HFF-Myc (cell line): ENCODE results near the gene KY.

Experiments used
- DNase-seq: peaks from one replicate; pipeline ENCODE4 v3.0.0-alpha.2; 2011; ENCODE audit warnings: low read depth; ENCODE audit errors: extremely low read depth
- H3K4me3 ChIP-seq: replicated peaks from 2 replicates; pipeline ENCODE4 v1.5.1; 2011; ENCODE audit warnings: low read depth, mild to moderate bottlenecking, control low read depth, low read length
- TF ChIP-seq, protein P1 (sequence below): IDR thresholded peaks from 2 replicates; pipeline ENCODE4 v1.5.1; 2012; ENCODE audit warnings: mild to moderate bottlenecking, low read depth, low read length, control low read depth; ENCODE audit errors: missing control alignments

Gene KY

DNA sequence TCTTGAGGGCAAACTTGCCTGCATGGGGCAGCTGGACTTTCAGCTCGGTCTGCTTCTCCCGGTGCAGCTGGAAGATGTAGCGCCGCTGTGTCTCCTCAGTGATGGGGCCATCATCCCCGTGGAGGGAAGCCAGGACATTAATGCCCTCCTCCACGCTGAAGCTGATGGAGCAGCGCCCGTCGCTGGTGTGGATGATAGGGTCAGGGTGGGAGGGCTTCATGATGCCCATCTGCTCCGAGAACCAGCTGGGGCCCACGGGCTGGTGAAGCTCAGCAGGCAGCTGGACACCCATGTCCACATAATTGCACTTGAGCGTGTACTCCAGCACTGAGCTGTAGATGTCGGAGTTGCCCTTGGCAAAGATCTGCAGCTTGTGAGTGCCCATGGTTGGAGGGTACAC is 46.9 kb downstream of the KY start:
- no peak overlapping the region for H3K4me3 ChIP-seq
- no peak for DNase-seq
- TF ChIP-seq, protein P1, sequence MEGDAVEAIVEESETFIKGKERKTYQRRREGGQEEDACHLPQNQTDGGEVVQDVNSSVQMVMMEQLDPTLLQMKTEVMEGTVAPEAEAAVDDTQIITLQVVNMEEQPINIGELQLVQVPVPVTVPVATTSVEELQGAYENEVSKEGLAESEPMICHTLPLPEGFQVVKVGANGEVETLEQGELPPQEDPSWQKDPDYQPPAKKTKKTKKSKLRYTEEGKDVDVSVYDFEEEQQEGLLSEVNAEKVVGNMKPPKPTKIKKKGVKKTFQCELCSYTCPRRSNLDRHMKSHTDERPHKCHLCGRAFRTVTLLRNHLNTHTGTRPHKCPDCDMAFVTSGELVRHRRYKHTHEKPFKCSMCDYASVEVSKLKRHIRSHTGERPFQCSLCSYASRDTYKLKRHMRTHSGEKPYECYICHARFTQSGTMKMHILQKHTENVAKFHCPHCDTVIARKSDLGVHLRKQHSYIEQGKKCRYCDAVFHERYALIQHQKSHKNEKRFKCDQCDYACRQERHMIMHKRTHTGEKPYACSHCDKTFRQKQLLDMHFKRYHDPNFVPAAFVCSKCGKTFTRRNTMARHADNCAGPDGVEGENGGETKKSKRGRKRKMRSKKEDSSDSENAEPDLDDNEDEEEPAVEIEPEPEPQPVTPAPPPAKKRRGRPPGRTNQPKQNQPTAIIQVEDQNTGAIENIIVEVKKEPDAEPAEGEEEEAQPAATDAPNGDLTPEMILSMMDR = no peak

DNA sequence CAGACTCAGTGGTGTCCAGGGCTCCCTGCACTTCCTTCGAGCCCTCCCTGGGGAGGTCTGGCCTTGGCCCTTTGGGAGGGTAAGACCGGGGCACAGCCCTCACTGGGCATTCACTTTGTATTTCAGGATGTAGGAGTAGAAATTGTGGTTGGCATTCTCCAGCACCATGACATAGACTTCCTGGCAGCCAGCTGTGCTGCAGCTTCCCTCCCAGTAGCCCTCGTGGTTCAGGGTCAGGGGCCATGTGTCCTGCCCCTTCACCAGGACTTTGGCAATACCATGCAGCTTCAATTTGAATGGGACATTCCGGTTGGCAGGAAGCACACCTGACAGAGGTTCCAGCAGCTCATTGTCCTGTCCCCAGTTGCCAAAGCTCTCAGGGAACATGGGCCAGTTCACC is 47.3 kb downstream of the KY start:
- no peak overlapping the region for H3K4me3 ChIP-seq
- TF ChIP-seq, protein P1 = no peak
- no peak for DNase-seq

DNA sequence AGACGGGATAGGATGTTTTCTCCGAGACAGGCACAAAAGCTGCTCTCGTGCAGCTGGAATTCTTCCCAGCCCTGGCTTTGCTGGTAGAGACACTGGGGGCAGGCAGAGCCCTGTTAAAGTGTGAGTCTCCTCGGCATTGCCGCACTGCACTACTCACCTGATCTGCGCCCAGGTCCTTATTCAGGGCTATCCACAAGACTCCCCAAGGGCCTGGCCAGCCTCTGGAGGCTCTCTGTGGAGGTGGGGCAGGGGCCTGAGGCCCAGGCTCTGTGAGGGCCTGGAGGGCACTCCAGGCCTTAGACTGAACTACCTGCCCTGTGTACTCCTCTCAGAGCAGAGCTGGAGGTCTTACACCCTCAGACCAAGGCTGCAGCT is 48.4 kb downstream of the KY start:
- no peak for DNase-seq
- TF ChIP-seq, protein P1 = no peak
- H3K4me3 ChIP-seq = no peak overlapping the region

DNA sequence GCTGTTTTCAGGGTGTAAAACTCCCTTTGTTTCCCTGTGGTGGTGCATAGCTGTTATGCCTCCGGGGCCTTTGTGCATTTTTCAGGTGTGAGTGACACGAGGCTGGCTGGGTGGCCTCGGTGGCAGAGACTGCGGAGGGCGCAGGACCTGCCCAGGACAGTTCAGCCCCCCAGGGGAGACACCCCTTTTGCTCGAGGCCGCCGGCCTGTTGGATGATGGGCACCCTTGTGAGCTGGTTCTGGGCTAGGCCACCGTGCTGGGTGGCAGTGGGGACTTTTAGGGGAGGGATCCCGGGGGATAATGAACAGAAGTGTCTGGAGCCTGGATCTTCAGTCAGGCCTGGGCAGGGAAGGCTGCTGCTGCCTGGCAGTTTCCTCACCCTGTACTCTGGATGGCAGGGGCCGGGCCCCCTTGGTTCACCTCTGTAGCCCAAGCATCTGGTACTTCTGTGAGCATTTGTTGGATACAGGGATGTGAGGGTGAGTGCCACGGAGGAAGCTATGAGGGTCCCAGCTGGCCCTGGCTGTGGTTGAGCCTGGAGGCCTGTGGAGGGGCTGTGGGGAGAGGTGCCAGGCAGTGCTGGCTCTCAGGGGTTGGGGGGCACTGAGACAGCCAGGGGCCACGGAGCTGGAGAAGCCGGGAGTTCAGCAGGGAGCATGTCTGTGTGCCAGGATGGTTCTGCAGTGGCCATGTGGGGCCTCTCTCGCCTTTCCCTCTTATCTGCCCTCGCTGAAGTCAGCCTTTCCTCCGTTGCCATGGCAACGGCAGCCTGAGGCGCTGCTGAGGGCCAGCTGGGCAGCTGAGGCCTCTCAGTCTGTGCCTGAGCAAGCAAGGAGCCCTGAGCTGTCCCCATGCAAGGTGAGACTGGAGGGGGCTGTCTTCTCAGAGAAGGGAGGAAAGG is 49.0 kb downstream of the KY start:
- DNase-seq = no peak
- no peak overlapping the region for H3K4me3 ChIP-seq
- TF ChIP-seq, protein P1 = no peak

DNA sequence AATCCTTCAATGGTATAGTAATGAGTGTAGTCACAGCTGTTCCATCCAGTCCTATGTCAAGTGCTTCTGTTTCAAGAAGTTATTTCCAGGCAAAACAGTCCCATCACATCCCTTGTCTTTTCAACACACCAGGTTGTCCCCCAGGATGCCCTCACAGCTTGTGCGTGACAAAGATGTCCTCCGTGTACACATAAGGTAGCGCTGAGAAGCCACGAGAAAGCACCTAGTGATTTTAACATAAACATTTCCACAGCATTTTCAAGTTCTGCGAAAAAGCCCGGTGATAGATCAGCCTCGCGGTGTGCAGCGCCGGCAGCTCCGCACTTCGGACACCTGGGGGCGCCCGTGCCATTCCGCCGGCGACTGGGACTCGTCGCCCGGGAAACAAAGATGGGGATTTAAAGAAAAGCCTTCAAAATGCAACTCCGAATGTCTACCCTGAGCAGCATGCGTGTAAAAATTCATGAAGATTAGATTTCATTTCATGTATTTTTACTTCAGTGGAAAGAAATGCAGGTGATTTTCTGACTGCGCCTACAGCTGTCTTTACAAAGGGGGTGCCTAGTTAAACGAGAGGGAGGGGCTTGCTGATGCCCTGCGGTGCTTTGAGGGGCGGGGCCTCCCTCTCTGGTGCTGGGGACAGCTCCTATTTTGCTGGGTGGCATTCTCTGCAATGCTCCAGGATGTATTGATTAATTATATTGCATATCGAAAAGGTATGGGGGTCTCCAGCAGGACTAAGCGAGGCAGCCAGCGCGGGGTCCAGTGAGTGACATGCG is 49.9 kb downstream of the KY start:
- peak; percentile 7 for DNase-seq
- TF ChIP-seq, protein P1 = peak; percentile 97
- H3K4me3 ChIP-seq = no peak overlapping the region

DNA sequence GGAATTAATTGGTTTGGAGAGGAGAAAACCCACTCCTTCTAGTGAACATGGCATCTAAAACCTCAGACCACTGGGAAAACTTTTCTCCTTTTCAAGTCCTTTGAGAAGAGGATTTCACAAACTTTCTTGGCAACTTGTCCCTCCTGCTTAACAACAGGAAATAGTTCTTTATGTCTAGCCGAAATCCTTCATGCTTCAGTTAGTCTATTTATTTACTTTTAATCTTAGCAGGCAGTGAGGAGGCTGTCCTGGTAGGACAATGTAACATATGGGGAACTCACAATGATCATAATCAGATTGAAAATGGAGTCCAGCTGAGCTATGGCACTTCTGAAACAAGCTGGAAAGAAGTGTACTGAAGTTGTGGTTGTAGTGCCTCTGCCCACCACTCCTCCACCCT is 50.6 kb downstream of the KY start:
- TF ChIP-seq, protein P1 = no peak
- no peak for DNase-seq
- H3K4me3 ChIP-seq = no peak overlapping the region
